Psoas muscle (tissue), 8 donors: Measurements from ENCODE around the gene CLCN2. TPM values are rescaled to one million over a fixed set of nuclear protein-coding genes. Genes with fewer than 3 reads are reported as not detected.

Source experiments
- ATAC-seq, 4 donors: fragments of 200-7000 bp; cut with Tn5 transposase; one replicate each; pipeline ENCODE4 v1.9.1; 2020; ENCODE audit warnings: moderate library complexity in 3 of 4, mild to moderate bottlenecking in 2 of 4
- DNase-seq, 2 donors: peaks; one replicate each; pipeline ENCODE4 v3.0.0-alpha.2; 2020
- H3K27ac ChIP-seq: fragments of 200-600 bp; one replicate; pipeline ENCODE4 v1.8.0; 2022
- H3K27me3 ChIP-seq, 3 donors: fragments of 200-600 bp in 1 of 3; one replicate each; pipeline versions ENCODE4 v1.6.1 to v1.8.0; 2013 to 2022; ENCODE audit warnings: low read length in 2 of 3, mild to moderate bottlenecking in 2 of 3, moderate library complexity in 1 of 3; ENCODE audit not compliant: insufficient read depth in 3 of 3
- H3K36me3 ChIP-seq, 2 donors: fragments of 200-600 bp in 1 of 2; one replicate each; pipeline versions ENCODE4 v1.6.1 to v1.8.0; 2013 to 2022; ENCODE audit warnings: low read depth in 1 of 2, mild to moderate bottlenecking in 1 of 2, moderate library complexity in 1 of 2; ENCODE audit not compliant: insufficient read depth in 1 of 2
- H3K4me1 ChIP-seq: fragments of 200-600 bp; one replicate; pipeline ENCODE4 v1.8.0; 2022
- H3K4me3 ChIP-seq: fragments of 200-600 bp; one replicate; pipeline ENCODE4 v1.8.0; 2022; ENCODE audit warnings: mild to moderate bottlenecking
- H3K9me3 ChIP-seq: fragments of 200-600 bp; one replicate; pipeline ENCODE4 v1.8.0; 2022
- WGBS, 3 donors: extraction: QIAGEN DNeasy Blood & Tissue Kit; methylation state at CpG; one replicate each; pipeline versions ENCODE4 v1.1.6 to v1.1.7; 2013; 5-methylcytosine and 5-hydroxymethylcytosine counted together
- intact Hi-C, 2 donors: fragments of 100-400 bp; cut with DNase I; formaldehyde crosslinking; loops; one replicate each; pipeline versions ENCODE4 v1.11.0 to v1.14.2; 2022
- polyA plus RNA-seq, 3 donors: library from polyadenylated mRNA; stranded (reverse); fragments of 200-250 nt; gene quantifications; one replicate each; pipeline ENCODE4 v1.2.3, GENCODE V29; 2013
- total RNA-seq, 4 donors: library from RNA; stranded (reverse); fragmentation: NEBNext Ultra II Directional in 2 of 4; extraction: Animal tissue kit (Norgen Biotek cat#: 25700) in 2 of 4; gene quantifications; one replicate each; pipeline versions ENCODE4 v1.2.1 to v1.2.4, GENCODE V29; 2021 to 2023
- TF ChIP-seq, protein P1 (sequence below): fragments of 200-600 bp; IDR thresholded peaks from one replicate; pipeline ENCODE4 v1.8.0; 2022; ENCODE audit warnings: antibody characterized with exemption
- donor health status: healthy with polysubstance abuse.
- donor health status: DM: no; HTN: no; CAD: no; lungs with moderate emphysema.
- donor health status: Bipolar disorder and iron deficiency.
- donor health status: healthy.
- donor health status: DM: yes; HTN: yes; CAD: no.
- donor health status: DM: no; HTN: no; CAD: no.
- donor health status: DM: no; HTN: no; CAD: no.
- donor health status: DM: yes; HTN: yes; CAD: no.

Gene CLCN2
- total and polyA plus RNA-seq, 7 donors = 0.64 to 2.8 (median 1.6) TPM

DNA sequence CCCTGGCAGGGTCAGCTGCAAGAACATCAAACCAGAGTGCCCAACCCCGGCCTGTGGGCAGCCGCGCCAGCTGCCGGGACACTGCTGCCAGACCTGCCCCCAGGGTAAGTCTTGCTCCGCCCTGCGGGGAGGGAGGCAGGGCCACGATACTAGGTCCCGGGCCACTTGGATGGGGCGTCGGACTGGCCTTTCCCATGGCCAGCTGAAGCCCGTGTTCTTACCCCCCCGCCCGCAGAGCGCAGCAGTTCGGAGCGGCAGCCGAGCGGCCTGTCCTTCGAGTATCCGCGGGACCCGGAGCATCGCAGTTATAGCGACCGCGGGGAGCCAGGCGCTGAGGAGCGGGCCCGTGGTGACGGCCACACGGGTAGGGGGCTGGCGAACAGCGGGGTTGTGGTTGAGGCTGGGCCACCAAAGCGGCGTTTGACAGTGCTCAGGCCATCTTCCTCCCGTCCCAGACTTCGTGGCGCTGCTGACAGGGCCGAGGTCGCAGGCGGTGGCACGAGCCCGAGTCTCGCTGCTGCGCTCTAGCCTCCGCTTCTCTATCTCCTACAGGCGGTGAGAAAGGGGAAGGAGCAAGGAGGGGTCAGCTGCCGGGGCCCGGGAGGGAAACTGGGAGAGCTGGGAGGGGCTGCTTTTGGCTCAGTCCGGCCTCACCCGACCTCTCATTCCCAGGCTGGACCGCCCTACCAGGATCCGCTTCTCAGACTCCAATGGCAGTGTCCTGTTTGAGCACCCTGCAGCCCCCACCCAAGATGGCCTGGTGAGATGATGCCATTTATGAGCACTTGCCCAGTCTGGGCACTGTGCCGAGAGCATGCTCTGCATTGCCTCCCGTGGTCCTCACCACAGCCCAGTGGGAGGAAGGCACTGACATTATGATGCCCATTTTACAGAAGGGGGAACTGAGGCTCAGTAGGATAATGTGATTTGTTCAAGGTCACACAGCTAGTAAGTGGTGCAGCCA lies 20.1 kb upstream of the CLCN2 start:
- intact Hi-C loops = loop anchor here in 1 of 2 donors (5.0 kb wide), 1 partner anchor 406 kb away; no protein-coding TSS in a partner anchor
- TF ChIP-seq, protein P1, sequence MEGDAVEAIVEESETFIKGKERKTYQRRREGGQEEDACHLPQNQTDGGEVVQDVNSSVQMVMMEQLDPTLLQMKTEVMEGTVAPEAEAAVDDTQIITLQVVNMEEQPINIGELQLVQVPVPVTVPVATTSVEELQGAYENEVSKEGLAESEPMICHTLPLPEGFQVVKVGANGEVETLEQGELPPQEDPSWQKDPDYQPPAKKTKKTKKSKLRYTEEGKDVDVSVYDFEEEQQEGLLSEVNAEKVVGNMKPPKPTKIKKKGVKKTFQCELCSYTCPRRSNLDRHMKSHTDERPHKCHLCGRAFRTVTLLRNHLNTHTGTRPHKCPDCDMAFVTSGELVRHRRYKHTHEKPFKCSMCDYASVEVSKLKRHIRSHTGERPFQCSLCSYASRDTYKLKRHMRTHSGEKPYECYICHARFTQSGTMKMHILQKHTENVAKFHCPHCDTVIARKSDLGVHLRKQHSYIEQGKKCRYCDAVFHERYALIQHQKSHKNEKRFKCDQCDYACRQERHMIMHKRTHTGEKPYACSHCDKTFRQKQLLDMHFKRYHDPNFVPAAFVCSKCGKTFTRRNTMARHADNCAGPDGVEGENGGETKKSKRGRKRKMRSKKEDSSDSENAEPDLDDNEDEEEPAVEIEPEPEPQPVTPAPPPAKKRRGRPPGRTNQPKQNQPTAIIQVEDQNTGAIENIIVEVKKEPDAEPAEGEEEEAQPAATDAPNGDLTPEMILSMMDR = no peak
- DNase-seq (peak in 1 of 2 donors; percentile 55), ATAC-seq (no peak)
- H3K36me3 ChIP-seq = peaks cover 0 to 10% of the 10 kb centered on the region in 2 donors
- peaks cover 0 to 32% (median 0%) of the 10 kb centered on the region in 3 donors for H3K27me3 ChIP-seq
- H3K9me3 ChIP-seq = no peaks in the 10 kb centered on the region
- H3K4me3 ChIP-seq = peak overlapping the region; percentile 72
- H3K4me1 ChIP-seq = peaks cover 10% of the 10 kb centered on the region
- H3K27ac ChIP-seq = no peak overlapping the region
- WGBS, 3 donors = 34 to 49% (median 37%) methylated on average over 52 to 55 of the region's 55 CpGs

DNA sequence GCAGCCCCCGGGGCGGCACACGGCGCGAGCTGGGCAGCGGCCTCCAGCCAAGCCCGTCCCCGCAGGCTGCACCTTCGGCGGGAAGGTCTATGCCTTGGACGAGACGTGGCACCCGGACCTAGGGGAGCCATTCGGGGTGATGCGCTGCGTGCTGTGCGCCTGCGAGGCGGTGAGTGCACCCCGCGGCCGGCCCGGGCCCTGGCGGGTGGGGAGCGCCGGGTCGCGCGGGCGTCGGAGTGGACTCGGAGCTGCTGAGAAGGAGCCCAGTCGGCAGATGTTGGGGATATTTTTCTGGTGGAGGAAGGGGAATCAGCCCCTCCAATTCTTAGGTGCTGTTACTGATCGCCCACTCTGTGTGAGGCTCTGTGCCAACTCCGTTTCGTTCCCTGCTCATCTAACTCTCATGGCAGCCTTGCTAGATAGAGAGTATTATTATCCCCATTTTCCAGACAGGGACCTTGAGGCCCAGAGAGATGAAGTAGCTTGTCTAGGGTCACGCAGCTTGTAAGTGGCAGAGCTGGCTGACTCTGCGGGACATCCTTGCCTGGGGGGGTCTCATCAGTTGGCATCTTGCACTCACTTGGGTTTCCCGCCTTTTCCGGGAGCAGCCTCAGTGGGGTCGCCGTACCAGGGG lies 19.3 kb upstream of the CLCN2 start:
- H3K9me3 ChIP-seq = no peaks in the 10 kb centered on the region
- no peak for DNase-seq
- peak overlapping the region; percentile 66 for H3K27ac ChIP-seq
- peaks cover 0 to 32% (median 0%) of the 10 kb centered on the region in 3 donors for H3K27me3 ChIP-seq
- TF ChIP-seq, protein P1 = no peak
- H3K36me3 ChIP-seq = peaks cover 0 to 9% of the 10 kb centered on the region in 2 donors
- peak overlapping the region; percentile 72 for H3K4me3 ChIP-seq
- 3 to 11% (median 4%) methylated on average over 21 to 42 of the region's 42 CpGs for WGBS, 3 donors
- ATAC-seq = no peak
- H3K4me1 ChIP-seq = peaks cover 10% of the 10 kb centered on the region
- intact Hi-C loops = loop anchor here in 1 of 2 donors (5.0 kb wide), 1 partner anchor 407 kb away; no protein-coding TSS in a partner anchor

DNA sequence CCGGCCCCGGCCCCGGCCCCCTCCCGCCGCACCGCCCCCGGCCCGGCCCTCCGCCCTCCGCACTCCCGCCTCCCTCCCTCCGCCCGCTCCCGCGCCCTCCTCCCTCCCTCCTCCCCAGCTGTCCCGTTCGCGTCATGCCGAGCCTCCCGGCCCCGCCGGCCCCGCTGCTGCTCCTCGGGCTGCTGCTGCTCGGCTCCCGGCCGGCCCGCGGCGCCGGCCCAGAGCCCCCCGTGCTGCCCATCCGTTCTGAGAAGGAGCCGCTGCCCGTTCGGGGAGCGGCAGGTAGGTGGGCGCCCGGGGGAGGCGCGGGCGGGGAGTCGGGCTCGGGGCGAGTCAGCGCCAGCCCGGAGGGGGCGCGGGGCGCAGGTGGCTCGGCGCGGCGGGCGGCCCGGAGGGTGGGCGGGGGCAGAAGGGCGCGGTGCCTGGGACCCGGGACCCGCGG lies 18.8 kb upstream of the CLCN2 start:
- intact Hi-C loops = loop anchor here in 1 of 2 donors (5.0 kb wide), 1 partner anchor 407 kb away; no protein-coding TSS in a partner anchor
- WGBS, 3 donors = 0 to 1% (median 1%) methylated on average over 10 to 50 of the region's 62 CpGs
- Histone ChIP-seq H3K9me3 (no peaks in the 10 kb centered on the region), H3K27ac (peak overlapping the region; percentile 66), H3K36me3 (peaks cover 0 to 9% of the 10 kb centered on the region in 2 donors), H3K27me3 (peaks cover 0 to 32% (median 0%) of the 10 kb centered on the region in 3 donors), H3K4me1 (peaks cover 10% of the 10 kb centered on the region), H3K4me3 (peak overlapping the region; percentile 72)
- ATAC-seq (peak; percentile 61 to 73 (median 68)), DNase-seq (peak; percentile 79 to 88)
- TF ChIP-seq, protein P1 = no peak

DNA sequence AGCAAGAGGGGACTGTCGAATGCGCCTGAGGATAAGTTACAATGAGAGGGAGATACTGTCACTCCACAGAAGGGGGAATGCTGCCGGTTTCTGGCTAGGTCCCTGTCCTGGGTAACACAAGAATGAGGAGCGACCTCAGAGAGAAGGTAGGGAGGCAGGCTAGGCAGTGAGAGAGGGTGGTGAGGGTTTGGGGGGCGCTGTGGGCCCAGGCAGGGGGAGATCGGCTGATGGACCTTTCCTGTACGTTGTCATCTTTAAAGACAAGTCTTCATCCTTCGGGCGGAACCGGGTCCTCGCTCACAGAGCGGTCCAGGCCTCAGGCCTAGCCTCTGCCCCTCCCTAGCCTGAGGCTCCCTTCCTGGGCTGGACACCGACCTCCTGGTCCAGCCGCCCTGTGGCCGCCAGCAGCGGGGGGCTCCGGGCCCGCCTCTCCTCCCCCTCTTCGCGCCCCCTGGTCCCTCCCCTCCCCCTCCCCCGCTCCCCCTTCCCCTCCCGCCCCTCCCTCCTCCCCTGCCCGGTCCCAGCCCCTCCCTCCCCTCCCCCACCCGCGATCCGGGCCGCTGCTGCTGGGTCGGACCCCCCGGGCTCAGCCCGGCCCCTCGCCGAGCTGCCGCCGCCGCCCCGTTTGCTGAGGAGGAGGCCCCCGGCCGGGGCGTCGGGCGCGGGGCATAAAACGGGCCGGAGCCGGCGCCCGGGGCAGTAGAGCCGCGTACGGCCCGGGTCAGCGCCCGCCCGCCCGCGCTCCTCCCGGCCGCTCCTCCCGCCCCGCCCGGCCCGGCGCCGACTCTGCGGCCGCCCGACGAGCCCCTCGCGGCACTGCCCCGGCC lies 18.2 kb upstream of the CLCN2 start, which contains the start of gene CHRD:
Gene CHRD (plus strand): TSS at position 697 of the 827 bp plus-strand sequence. CDS start 265 bp downstream, outside the sequence.
- peak within 1 kb of the TSS; percentile 72 for H3K4me3 ChIP-seq
- H3K27me3 ChIP-seq = peaks cover 0 to 32% (median 0%) of the 10 kb centered on the region in 3 donors
- H3K4me1 ChIP-seq = peaks cover 10% of the 10 kb centered on the region
- peaks cover 0 to 4% of the 10 kb centered on the region in 2 donors for H3K36me3 ChIP-seq
- peak within 1 kb of the TSS; percentile 77 for H3K27ac ChIP-seq
- TF ChIP-seq, protein P1 = no peak
- DNase-seq (peak; percentile 48 to 74), ATAC-seq (peak; percentile 28 to 63 (median 30))
- H3K9me3 ChIP-seq = no peaks in the 10 kb centered on the region
- intact Hi-C loops = loop anchor here (5.0 to 10.0 kb wide), 2 partner anchors 395 to 408 kb away; no protein-coding TSS in a partner anchor
- WGBS, 3 donors = 9 to 30% (median 25%) methylated on average over 20 to 58 of the region's 71 CpGs
